ENCODE results near the gene ZNF503.

Gene ZNF503

GRCh38 chr10:75401569-75402485 lies at the start of gene ZNF503:
ZNF503 (minus strand) TSS chr10:75401764; CDS start chr10:75401419, 345 bp downstream.
- peak; percentile 94 to 96 (median 96) for DNase-seq

GRCh38 chr10:75450644-75451640 lies 49.4 kb upstream of the ZNF503 start:
- DNase-seq, result no peak

- DNase-seq, result no peak
Observed at GRCh38 chr10:75450075-75450445, 48.5 kb upstream of the ZNF503 start.

GRCh38 chr10:75449382-75450074 lies 48.0 kb upstream of the ZNF503 start:
- peak; percentile 24 to 42 (median 42) for DNase-seq

- DNase-seq, result no peak
Observed at GRCh38 chr10:75448166-75448565, 46.6 kb upstream of the ZNF503 start.

- DNase-seq, result no peak
Observed at GRCh38 chr10:75446508-75446907, 44.9 kb upstream of the ZNF503 start.

GRCh38 chr10:75444781-75445386 lies 43.3 kb upstream of the ZNF503 start:
- DNase-seq, result no peak

- DNase-seq, result no peak
Observed at GRCh38 chr10:75443362-75443761, 41.8 kb upstream of the ZNF503 start.

GRCh38 chr10:75441682-75442081 lies 40.1 kb upstream of the ZNF503 start:
- no peak for DNase-seq

GRCh38 chr10:75441196-75441595 lies 39.6 kb upstream of the ZNF503 start:
- DNase-seq, result no peak

GRCh38 chr10:75440271-75440793 lies 38.8 kb upstream of the ZNF503 start:
- DNase-seq, result no peak

GRCh38 chr10:75439811-75440210 lies 38.2 kb upstream of the ZNF503 start:
- DNase-seq, result no peak

GRCh38 chr10:75438275-75438674 lies 36.7 kb upstream of the ZNF503 start:
- no peak for DNase-seq

GRCh38 chr10:75437693-75438092 lies 36.1 kb upstream of the ZNF503 start:
- no peak for DNase-seq

- DNase-seq, result no peak
Observed at GRCh38 chr10:75436896-75437295, 35.3 kb upstream of the ZNF503 start.

- no peak for DNase-seq
Observed at GRCh38 chr10:75435291-75435690, 33.7 kb upstream of the ZNF503 start.

- peak; percentile 41 to 56 (median 55) for DNase-seq
Observed at GRCh38 chr10:75434291-75434690, 32.7 kb upstream of the ZNF503 start.

GRCh38 chr10:75433216-75433615 lies 31.7 kb upstream of the ZNF503 start:
- DNase-seq, result no peak

GRCh38 chr10:75432763-75433162 lies 31.2 kb upstream of the ZNF503 start:
- no peak for DNase-seq

- DNase-seq, result no peak
Observed at GRCh38 chr10:75432176-75432575, 30.6 kb upstream of the ZNF503 start.

- peak; percentile 66 to 82 (median 68) for DNase-seq
Observed at GRCh38 chr10:75431180-75432111, 29.9 kb upstream of the ZNF503 start, which contains the start of gene LRMDA. LRMDA (plus strand) TSS chr10:75431624.
